Measurements from ENCODE around the gene GUK1.

The GUK1 gene

GRCh38 chr1:228197555-228198147 lies 57.6 kb downstream of the GUK1 start:
- TF ChIP-seq TEAD4 (IDR thresholded peaks at IDR 0.05) (no peak), ZBTB7A (IDR thresholded peaks at IDR 0.05; ENCODE audit: low read depth) (no peak)
